DMS53 treated with DMSO at 0.1 percent for 48 hours (cell line): Measurements from ENCODE around the gene ADARB1.

Experiments
- DNase-seq: peaks from one replicate; lab custom pipeline; 2025; ENCODE audit not compliant: unreplicated experiment; lab: John Stamatoyannopoulos, UW

Gene ADARB1

GRCh38 chr21:45147473-45148315, 73.3 kb downstream of the ADARB1 start:
- no peak for DNase-seq

- DNase-seq = no peak
Observed at GRCh38 chr21:45148316-45148990, 74.1 kb downstream of the ADARB1 start.

GRCh38 chr21:45149021-45149420, 74.6 kb downstream of the ADARB1 start:
- DNase-seq = no peak

- no peak for DNase-seq
Observed at GRCh38 chr21:45150638-45151131, 76.3 kb downstream of the ADARB1 start.

GRCh38 chr21:45151445-45152160, 77.2 kb downstream of the ADARB1 start:
- DNase-seq = no peak

- DNase-seq = no peak
Observed at GRCh38 chr21:45152265-45152746, 77.9 kb downstream of the ADARB1 start.

- no peak for DNase-seq
Observed at GRCh38 chr21:45153358-45154318, 79.3 kb downstream of the ADARB1 start.

GRCh38 chr21:45154511-45155508, 80.4 kb downstream of the ADARB1 start:
- no peak for DNase-seq

- DNase-seq = no peak
Observed at GRCh38 chr21:45155910-45156309, 81.5 kb downstream of the ADARB1 start.

GRCh38 chr21:45156459-45156858, 82.1 kb downstream of the ADARB1 start:
- DNase-seq = no peak

- no peak for DNase-seq
Observed at GRCh38 chr21:45157932-45158331, 83.6 kb downstream of the ADARB1 start.

- DNase-seq = no peak
Observed at GRCh38 chr21:45158491-45159423, 84.4 kb downstream of the ADARB1 start.

GRCh38 chr21:45160198-45160597, 85.8 kb downstream of the ADARB1 start:
- DNase-seq = no peak

- no peak for DNase-seq
Observed at GRCh38 chr21:45161038-45161945, 86.9 kb downstream of the ADARB1 start.

GRCh38 chr21:45162115-45162514, 87.7 kb downstream of the ADARB1 start:
- DNase-seq = no peak

- no peak for DNase-seq
Observed at GRCh38 chr21:45162809-45163208, 88.4 kb downstream of the ADARB1 start.
